Measurements from ENCODE around the gene NCKAP5. TPM values are rescaled to one million over a fixed set of nuclear protein-coding genes. Genes with fewer than 3 reads are reported as not detected.

NCKAP5 gene
- total and polyA plus RNA-seq, 4 donors = 0.57 to 2.8 (median 2.4) TPM

GRCh38 chr2:133561045-133561852 lies 7.0 kb downstream of the NCKAP5 start:
- DNase-seq (ENCODE audit: low spot score) = no peak
- 35% methylated on average over 3 of the region's 3 CpGs for WGBS
- TF ChIP-seq CTCF (IDR thresholded peaks at IDR 0.05; ENCODE audit: low read depth, low read length, missing input control) = peak; percentile 78
- TF ChIP-seq SP1 (IDR thresholded peaks at IDR 0.05) = no peak
- no peak for TF ChIP-seq FOXA1 (IDR thresholded peaks at IDR 0.05)
- no peak for TF ChIP-seq TAF1 (conservative IDR thresholded peaks at IDR 0.05)
- TF ChIP-seq HNF4G (IDR thresholded peaks at IDR 0.05) = no peak
- no peak for TF ChIP-seq HNF4A (conservative IDR thresholded peaks at IDR 0.05)
- no peak for TF ChIP-seq EGR1 (IDR thresholded peaks at IDR 0.05; ENCODE audit: low read depth in 2 of 2)
- TF ChIP-seq RAD21 (IDR thresholded peaks at IDR 0.05) = peak; percentile 95 to 97
- no peak for TF ChIP-seq GABPA (IDR thresholded peaks at IDR 0.05 in 1 of 2, conservative IDR thresholded peaks at IDR 0.05 in 1 of 2)

GRCh38 chr2:133557614-133558013 lies 10.6 kb downstream of the NCKAP5 start:
- H3K9me3 ChIP-seq (ENCODE audit: control insufficient read depth in 4 of 4, low read length in 3 of 4) = no peaks in the 10 kb centered on the region
- H3K36me3 ChIP-seq (ENCODE audit: control insufficient read depth in 4 of 4, insufficient read depth in 3 of 4, low read depth in 1 of 4, low read length in 3 of 4) = peaks cover 0 to 2% (median 0%) of the 10 kb centered on the region in 4 donors
- no peak for DNase-seq (ENCODE audit: low spot score)
- TF ChIP-seq HNF4A (conservative IDR thresholded peaks at IDR 0.05) = no peak
- no peak for TF ChIP-seq FOXA1 (IDR thresholded peaks at IDR 0.05)
- no peak for TF ChIP-seq ATF3 (IDR thresholded peaks at IDR 0.05)
- no peak for TF ChIP-seq ZBTB33 (IDR thresholded peaks at IDR 0.05)
- no peaks in the 10 kb centered on the region for H3K27me3 ChIP-seq (ENCODE audit: control insufficient read depth in 4 of 4, insufficient read depth in 4 of 4, low read length in 3 of 4)
- H3K27ac ChIP-seq (ENCODE audit: low read depth in 1 of 2, low read length in 2 of 2) = no peak overlapping the region
- peaks cover 0 to 8% (median 5%) of the 10 kb centered on the region in 4 donors for H3K4me1 ChIP-seq (ENCODE audit: control insufficient read depth in 4 of 4, insufficient read depth in 4 of 4, low read length in 3 of 4)
- H3K4me3 ChIP-seq (ENCODE audit: low read depth in 1 of 3, low read length in 3 of 3) = no peak overlapping the region
- 93% methylated on average over 3 of the region's 3 CpGs for WGBS
- no peak overlapping the region for H3K9ac ChIP-seq (ENCODE audit: low read depth in 1 of 2, low read length in 2 of 2)

More at GRCh38 chr2:133561045-133561852, 7.0 kb downstream of the NCKAP5 start:
- H3K36me3 ChIP-seq (ENCODE audit: control insufficient read depth in 4 of 4, insufficient read depth in 3 of 4, low read depth in 1 of 4, low read length in 3 of 4) = peaks cover 0 to 2% (median 0%) of the 10 kb centered on the region in 4 donors
- peaks cover 0 to 14% (median 8%) of the 10 kb centered on the region in 4 donors for H3K4me1 ChIP-seq (ENCODE audit: control insufficient read depth in 4 of 4, insufficient read depth in 4 of 4, low read length in 3 of 4)
- H3K9me3 ChIP-seq (ENCODE audit: control insufficient read depth in 4 of 4, low read length in 3 of 4) = no peaks in the 10 kb centered on the region
- no peak overlapping the region for H3K27ac ChIP-seq (ENCODE audit: low read depth in 1 of 2, low read length in 2 of 2)
- H3K4me3 ChIP-seq (ENCODE audit: low read depth in 1 of 3, low read length in 3 of 3) = no peak overlapping the region
- no peaks in the 10 kb centered on the region for H3K27me3 ChIP-seq (ENCODE audit: control insufficient read depth in 4 of 4, insufficient read depth in 4 of 4, low read length in 3 of 4)
- H3K9ac ChIP-seq (ENCODE audit: low read depth in 1 of 2, low read length in 2 of 2) = peak overlapping the region in 1 of 2 donors; percentile 26

- Histone ChIP-seq H3K9me3 (ENCODE audit: control insufficient read depth in 4 of 4, low read length in 3 of 4) (no peaks in the 10 kb centered on the region), H3K4me3 (ENCODE audit: low read depth in 1 of 3, low read length in 3 of 3) (no peak overlapping the region), H3K4me1 (ENCODE audit: control insufficient read depth in 4 of 4, insufficient read depth in 4 of 4, low read length in 3 of 4) (peaks cover 0 to 3% (median 0%) of the 10 kb centered on the region in 4 donors), H3K27me3 (ENCODE audit: control insufficient read depth in 4 of 4, insufficient read depth in 4 of 4, low read length in 3 of 4) (no peaks in the 10 kb centered on the region), H3K27ac (ENCODE audit: low read depth in 1 of 2, low read length in 2 of 2) (no peak overlapping the region), H3K36me3 (ENCODE audit: control insufficient read depth in 4 of 4, insufficient read depth in 3 of 4, low read depth in 1 of 4, low read length in 3 of 4) (peaks cover 0 to 2% (median 0%) of the 10 kb centered on the region in 4 donors), H3K9ac (ENCODE audit: low read depth in 1 of 2, low read length in 2 of 2) (no peak overlapping the region)
- DNase-seq (ENCODE audit: low spot score) = no peak
- 93% methylated on average over 2 of the region's 2 CpGs for WGBS
- TF ChIP-seq FOXA2 (IDR thresholded peaks at IDR 0.05) = no peak
- TF ChIP-seq NR2F2 (IDR thresholded peaks at IDR 0.05) = no peak
- no peak for TF ChIP-seq JUND (IDR thresholded peaks at IDR 0.05)
- TF ChIP-seq YY1 (IDR thresholded peaks at IDR 0.05) = no peak
Measured at GRCh38 chr2:133553838-133554408, 14.3 kb downstream of the NCKAP5 start.
